Loucy (cell line): ENCODE results near the gene TBCD.
"Not testable (repeated sequence)": the region's sequence is repeated elsewhere in the genome, so short reads cannot be mapped to it uniquely, and the experiment has no call there.

Experiments used
- H2AFZ ChIP-seq: fragments of 200-600 bp; sonication (generic); 2 replicates; pipeline ENCODE4 v1.6.0; 2016; ENCODE audit warnings: antibody characterized with exemption, mild to moderate bottlenecking, low read length, moderate library complexity
- H3F3A ChIP-seq: fragments of 200-600 bp; 2 replicates; pipeline ENCODE4 v1.6.0; 2016; ENCODE audit warnings: antibody characterized with exemption, low read depth, mild to moderate bottlenecking
- H3K27me3 ChIP-seq: fragments of 200-600 bp; sonication (generic); 2 replicates; pipeline ENCODE4 v1.6.1; 2014; ENCODE audit warnings: low read length, mild to moderate bottlenecking; ENCODE audit not compliant: insufficient read depth, poor library complexity, severe bottlenecking
- H3K36me3 ChIP-seq: fragments of 200-600 bp; sonication (generic); 2 replicates; pipeline ENCODE4 v1.6.1; 2016; ENCODE audit warnings: low read length; ENCODE audit not compliant: insufficient read depth
- H3K4me1 ChIP-seq: fragments of 200-600 bp; sonication (generic); 2 replicates; pipeline ENCODE4 v1.5.1; 2014; ENCODE audit warnings: low read length, mild to moderate bottlenecking; ENCODE audit not compliant: insufficient read depth, poor library complexity, severe bottlenecking
- H3K4me2 ChIP-seq: fragments of 200-600 bp; sonication (generic); 2 replicates; pipeline ENCODE4 v1.6.0; 2014; ENCODE audit warnings: antibody characterized with exemption, low read length, low read depth, mild to moderate bottlenecking; ENCODE audit not compliant: poor library complexity, severe bottlenecking
- H3K4me3 ChIP-seq: fragments of 200-600 bp; sonication (generic); 2 replicates; pipeline ENCODE4 v1.5.1; 2014; ENCODE audit warnings: low read length, mild to moderate bottlenecking, mixed read lengths; ENCODE audit not compliant: poor library complexity, severe bottlenecking
- H3K79me2 ChIP-seq: fragments of 200-600 bp; sonication (generic); 2 replicates; pipeline ENCODE4 v1.6.1; 2014; ENCODE audit warnings: low read length; ENCODE audit not compliant: insufficient read depth
- H3K9ac ChIP-seq: fragments of 200-600 bp; sonication (generic); 2 replicates; pipeline ENCODE4 v1.6.0; 2014; ENCODE audit warnings: mild to moderate bottlenecking, low read depth, low read length, moderate library complexity; ENCODE audit not compliant: poor library complexity, severe bottlenecking
- H3K9me2 ChIP-seq: fragments of 200-600 bp; sonication (generic); replicated peaks from 2 replicates; pipeline ENCODE4 v1.6.1; 2016; ENCODE audit warnings: low read depth, low read length, mixed read lengths
- H3K9me3 ChIP-seq: fragments of 200-600 bp; sonication (generic); 2 replicates; pipeline ENCODE4 v1.6.1; 2014; ENCODE audit warnings: mild to moderate bottlenecking, antibody characterized with exemption, low read length, low read depth; ENCODE audit not compliant: insufficient read depth
- H4K20me1 ChIP-seq: fragments of 200-600 bp; sonication (generic); 2 replicates; pipeline ENCODE4 v1.6.0; 2014; ENCODE audit warnings: antibody characterized with exemption, low read length, mild to moderate bottlenecking; ENCODE audit not compliant: insufficient read depth, poor library complexity, severe bottlenecking
- CTCF ChIP-seq: fragments of 200-600 bp; sonication (generic); conservative IDR thresholded peaks from 2 replicates; pipeline ENCODE4 v1.5.1; 2014; ENCODE audit warnings: mild to moderate bottlenecking, antibody characterized with exemption, low read length
- EZH2phosphoT487 ChIP-seq: fragments of 200-600 bp; IDR thresholded peaks from 2 replicates; pipeline ENCODE4 v1.6.1; 2018; ENCODE audit warnings: antibody characterized with exemption, mild to moderate bottlenecking, moderate library complexity, borderline replicate concordance

The TBCD gene

GRCh38 chr17:82949984-82950383, 198.1 kb downstream of the TBCD start:
- peaks cover 14% of the 10 kb centered on the region; the same call in 1 of the 2 replicates for H3K9me3 ChIP-seq
- no peak overlapping the region for H3K9ac ChIP-seq

GRCh38 chr17:82950525-82951102, 198.7 kb downstream of the TBCD start:
- H3K36me3 ChIP-seq: peaks cover 57% of the 10 kb centered on the region
- H3K79me2 ChIP-seq: no peaks in the 10 kb centered on the region
- no peak overlapping the region for H3K9ac ChIP-seq
- no peak overlapping the region for H3K4me2 ChIP-seq
- TF ChIP-seq EZH2phosphoT487 (no peak), CTCF (no peak)
- H2AFZ ChIP-seq: no peak overlapping the region
- H3K9me3 ChIP-seq: peaks cover 8% of the 10 kb centered on the region; the same call in 1 of the 2 replicates
- H3K27me3 ChIP-seq: no peaks in the 10 kb centered on the region
- no peaks in the 10 kb centered on the region for H3K9me2 ChIP-seq
- no peak overlapping the region for H3K4me3 ChIP-seq
- no peaks in the 10 kb centered on the region for H3F3A ChIP-seq
- no peaks in the 10 kb centered on the region for H3K4me1 ChIP-seq
- H4K20me1 ChIP-seq: no peaks in the 10 kb centered on the region

More at GRCh38 chr17:82949984-82950383, 198.1 kb downstream of the TBCD start:
- Histone ChIP-seq H3K36me3 (peaks cover 64% of the 10 kb centered on the region), H3K27me3 (no peaks in the 10 kb centered on the region), H3K79me2 (no peaks in the 10 kb centered on the region), H3K4me1 (no peaks in the 10 kb centered on the region), H3K4me3 (no peak overlapping the region), H4K20me1 (no peaks in the 10 kb centered on the region), H2AFZ (no peak overlapping the region), H3K9me2 (no peaks in the 10 kb centered on the region), H3K4me2 (no peak overlapping the region), H3F3A (no peaks in the 10 kb centered on the region)
- TF ChIP-seq CTCF: no peak
- no peak for TF ChIP-seq EZH2phosphoT487

DNA sequence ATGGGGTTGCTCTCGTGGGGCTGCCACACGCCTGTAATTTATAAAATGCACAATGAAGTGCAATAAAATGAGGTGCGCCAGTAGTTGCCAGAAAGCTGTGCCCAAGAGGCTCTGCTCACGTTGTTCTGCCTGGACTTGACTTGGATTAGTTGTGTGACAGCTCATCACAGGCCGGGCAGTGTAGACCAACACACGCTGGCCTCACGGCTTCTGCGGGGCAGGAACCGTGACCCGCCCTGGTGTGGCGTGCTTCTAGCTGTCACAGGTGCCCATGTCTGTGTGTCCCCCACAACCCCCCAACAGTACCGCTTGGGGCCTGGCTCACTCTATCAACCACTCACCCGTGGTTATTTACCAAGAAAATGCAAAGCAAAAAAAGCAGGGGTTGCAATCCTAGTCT, 200.2 kb downstream of the TBCD start:
- Histone ChIP-seq H3K4me3 (no peak overlapping the region), H3F3A (no peaks in the 10 kb centered on the region), H2AFZ (no peak overlapping the region), H3K9me2 (no peaks in the 10 kb centered on the region), H3K27me3 (no peaks in the 10 kb centered on the region), H3K4me1 (no peaks in the 10 kb centered on the region), H3K9me3 (no peaks in the 10 kb centered on the region), H4K20me1 (no peaks in the 10 kb centered on the region), H3K9ac (no peak overlapping the region), H3K36me3 (peaks cover 56% of the 10 kb centered on the region; the same call in 1 of the 2 replicates), H3K79me2 (no peaks in the 10 kb centered on the region), H3K4me2 (no peak overlapping the region)
- no peak for TF ChIP-seq CTCF
- no peak for TF ChIP-seq EZH2phosphoT487

GRCh38 chr17:82955106-82955505, 203.2 kb downstream of the TBCD start:
- not testable (repeated sequence) for H3K9me3 ChIP-seq
- H3K36me3 ChIP-seq: peaks cover 46% of the 10 kb centered on the region; the same call in 1 of the 2 replicates

GRCh38 chr17:82955627-82956026, 203.8 kb downstream of the TBCD start:
- H3K4me2 ChIP-seq, H3K9me3 ChIP-seq, H3K4me1 ChIP-seq, H2AFZ ChIP-seq, H4K20me1 ChIP-seq, H3F3A ChIP-seq, H3K9me2 ChIP-seq, H3K79me2 ChIP-seq, H3K27me3 ChIP-seq, H3K9ac ChIP-seq, H3K4me3 ChIP-seq: not testable (repeated sequence)
- H3K36me3 ChIP-seq: peaks cover 41% of the 10 kb centered on the region; the same call in 1 of the 2 replicates

More at GRCh38 chr17:82955106-82955505, 203.2 kb downstream of the TBCD start:
- not testable (repeated sequence) for H3K4me3 ChIP-seq, H3F3A ChIP-seq, H3K4me2 ChIP-seq, H3K9me2 ChIP-seq, H3K79me2 ChIP-seq, H3K27me3 ChIP-seq, H3K4me1 ChIP-seq, H3K9ac ChIP-seq, H2AFZ ChIP-seq, H4K20me1 ChIP-seq
